Measurements from ENCODE around the gene ERV3-1.
A peak's percentile ranks its signal among the peaks of the same experiment; 100 is the strongest.
"Not testable (repeated sequence)": the region's sequence is repeated elsewhere in the genome, so short reads cannot be mapped to it uniquely, and the experiment has no call there.

Gene ERV3-1

DNA sequence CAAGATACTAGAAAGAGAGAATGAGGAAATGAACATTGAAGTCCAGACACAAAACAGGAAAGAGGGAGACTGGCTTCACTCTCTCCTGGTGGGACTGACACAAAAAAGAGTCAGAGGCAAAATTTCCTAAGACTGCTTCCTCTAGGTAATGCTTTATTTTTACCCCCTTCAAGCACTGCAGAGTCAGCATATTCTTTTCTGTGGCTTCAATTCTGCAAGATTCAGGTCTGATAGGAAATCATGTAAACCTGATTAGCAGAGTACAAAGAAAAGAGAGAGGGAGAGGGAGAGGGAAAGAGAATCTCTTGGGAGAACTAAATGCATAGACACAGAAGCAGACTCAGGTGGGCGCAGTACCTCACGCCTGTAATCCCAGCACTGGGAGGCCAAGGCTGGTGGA lies 2.9 kb upstream of the ERV3-1 start:
- DNase-seq (ENCODE audit: low read depth); H3K4me3 ChIP-seq (ENCODE audit: low read length): not testable (repeated sequence)

DNA sequence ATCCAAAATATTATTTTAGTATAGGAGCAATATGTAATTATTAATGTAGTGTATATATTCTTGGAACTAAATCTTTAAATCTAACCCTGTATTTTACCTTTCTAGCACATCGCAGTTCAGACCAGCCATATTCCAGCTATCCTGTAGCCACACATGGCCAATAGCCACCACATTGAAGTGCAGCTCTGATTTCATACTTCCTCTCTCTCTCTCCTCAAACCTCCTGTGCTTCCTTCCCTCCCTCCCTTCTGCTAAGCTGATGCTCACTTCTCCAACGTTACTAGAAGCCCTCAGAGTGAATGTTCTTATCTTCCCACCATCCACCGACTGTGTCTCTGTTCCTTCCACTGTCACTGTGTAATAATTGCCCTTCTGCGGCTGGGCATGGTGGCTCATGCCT lies 549 bp upstream of the ERV3-1 start:
- not testable (repeated sequence) for DNase-seq (ENCODE audit: low read depth); H3K4me3 ChIP-seq (ENCODE audit: low read length)

DNA sequence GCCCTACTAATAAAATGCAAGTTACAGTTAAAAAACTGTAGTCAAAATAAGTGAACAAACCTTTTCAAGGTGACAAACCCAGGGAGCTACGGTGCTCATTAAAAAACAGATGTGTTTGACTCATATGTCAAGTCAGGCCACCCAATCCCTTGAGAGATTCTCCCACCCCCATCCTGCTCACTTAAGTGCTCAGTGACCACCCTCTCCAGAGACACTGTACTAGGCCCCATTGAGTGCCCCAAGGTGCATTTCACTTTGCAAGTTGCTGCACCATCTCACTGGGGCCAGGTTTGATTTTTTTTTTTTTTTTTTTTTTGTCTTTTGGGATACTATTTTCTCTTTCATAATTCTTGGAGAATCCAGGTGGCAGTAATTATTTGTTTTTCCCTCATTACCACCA lies 1.9 kb downstream of the ERV3-1 start:
- DNase-seq (ENCODE audit: low read depth): no peak
- TF ChIP-seq, protein P1, sequence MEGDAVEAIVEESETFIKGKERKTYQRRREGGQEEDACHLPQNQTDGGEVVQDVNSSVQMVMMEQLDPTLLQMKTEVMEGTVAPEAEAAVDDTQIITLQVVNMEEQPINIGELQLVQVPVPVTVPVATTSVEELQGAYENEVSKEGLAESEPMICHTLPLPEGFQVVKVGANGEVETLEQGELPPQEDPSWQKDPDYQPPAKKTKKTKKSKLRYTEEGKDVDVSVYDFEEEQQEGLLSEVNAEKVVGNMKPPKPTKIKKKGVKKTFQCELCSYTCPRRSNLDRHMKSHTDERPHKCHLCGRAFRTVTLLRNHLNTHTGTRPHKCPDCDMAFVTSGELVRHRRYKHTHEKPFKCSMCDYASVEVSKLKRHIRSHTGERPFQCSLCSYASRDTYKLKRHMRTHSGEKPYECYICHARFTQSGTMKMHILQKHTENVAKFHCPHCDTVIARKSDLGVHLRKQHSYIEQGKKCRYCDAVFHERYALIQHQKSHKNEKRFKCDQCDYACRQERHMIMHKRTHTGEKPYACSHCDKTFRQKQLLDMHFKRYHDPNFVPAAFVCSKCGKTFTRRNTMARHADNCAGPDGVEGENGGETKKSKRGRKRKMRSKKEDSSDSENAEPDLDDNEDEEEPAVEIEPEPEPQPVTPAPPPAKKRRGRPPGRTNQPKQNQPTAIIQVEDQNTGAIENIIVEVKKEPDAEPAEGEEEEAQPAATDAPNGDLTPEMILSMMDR (IDR thresholded peaks at IDR 0.05; ENCODE audit: insufficient read depth, low read depth, low read length, missing control alignments): no peak
- H3K4me3 ChIP-seq (ENCODE audit: low read length): peak overlapping the region; percentile 87

DNA sequence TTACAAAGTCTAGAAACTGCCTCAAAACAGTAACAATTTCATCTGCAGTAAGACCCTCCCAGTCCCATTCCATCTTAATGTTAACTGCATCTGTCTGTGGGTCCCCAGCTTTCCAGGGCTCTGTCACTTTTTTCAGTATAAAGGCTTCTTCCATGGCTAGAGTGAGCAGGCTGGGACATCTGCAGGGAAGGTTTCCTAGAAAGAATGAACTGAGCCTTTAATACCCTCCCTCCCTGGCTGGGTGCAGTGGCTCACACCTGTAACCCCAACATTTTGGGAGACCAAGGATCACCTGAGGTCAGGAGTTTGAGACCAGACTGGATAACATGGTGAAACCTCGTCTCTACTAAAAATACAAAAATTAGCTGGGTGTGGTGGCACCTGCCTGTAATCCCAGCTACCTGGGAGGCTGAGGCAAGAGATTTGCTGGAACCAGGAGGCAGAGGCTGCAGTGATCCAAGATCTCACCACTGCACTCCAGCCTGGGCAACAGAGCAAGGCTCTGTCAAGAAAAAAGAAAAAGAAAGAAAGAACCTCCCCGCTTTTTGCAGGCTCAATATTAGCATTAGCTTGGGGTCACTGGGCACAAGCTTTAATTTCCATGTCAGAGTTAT lies 3.4 kb downstream of the ERV3-1 start:
- TF ChIP-seq, protein P1 (IDR thresholded peaks at IDR 0.05; ENCODE audit: insufficient read depth, low read depth, low read length, missing control alignments): no peak
- DNase-seq (ENCODE audit: low read depth): no peak
- no peak overlapping the region for H3K4me3 ChIP-seq (ENCODE audit: low read length)

DNA sequence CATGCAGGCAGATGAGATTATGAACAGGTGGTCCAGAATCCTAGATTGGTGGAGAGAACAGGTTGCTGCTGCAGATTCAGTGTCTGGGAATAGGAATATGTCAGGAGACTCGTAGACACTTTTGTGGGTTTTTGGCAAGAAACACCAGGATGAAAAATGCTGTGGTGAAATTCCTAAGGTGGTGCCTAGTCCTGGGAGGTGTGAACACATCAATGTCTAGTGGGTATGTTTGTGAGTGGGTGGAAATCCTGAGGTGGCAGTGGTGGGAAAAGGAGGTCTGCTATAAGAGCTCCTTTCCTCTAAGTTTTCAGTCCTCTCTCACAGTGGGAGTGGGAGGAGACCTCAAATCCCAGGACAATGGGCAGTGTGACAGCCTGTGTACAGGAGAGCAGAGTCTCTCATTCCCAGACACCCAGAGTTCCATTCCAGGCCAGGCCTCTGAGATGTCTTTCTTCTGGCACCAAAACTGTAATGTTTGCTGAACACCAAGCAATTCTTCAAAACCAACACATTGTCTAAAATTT lies 5.1 kb downstream of the ERV3-1 start:
- TF ChIP-seq, protein P1 (IDR thresholded peaks at IDR 0.05; ENCODE audit: insufficient read depth, low read depth, low read length, missing control alignments): no peak
- H3K4me3 ChIP-seq (ENCODE audit: low read length): no peak overlapping the region
- DNase-seq (ENCODE audit: low read depth): no peak

DNA sequence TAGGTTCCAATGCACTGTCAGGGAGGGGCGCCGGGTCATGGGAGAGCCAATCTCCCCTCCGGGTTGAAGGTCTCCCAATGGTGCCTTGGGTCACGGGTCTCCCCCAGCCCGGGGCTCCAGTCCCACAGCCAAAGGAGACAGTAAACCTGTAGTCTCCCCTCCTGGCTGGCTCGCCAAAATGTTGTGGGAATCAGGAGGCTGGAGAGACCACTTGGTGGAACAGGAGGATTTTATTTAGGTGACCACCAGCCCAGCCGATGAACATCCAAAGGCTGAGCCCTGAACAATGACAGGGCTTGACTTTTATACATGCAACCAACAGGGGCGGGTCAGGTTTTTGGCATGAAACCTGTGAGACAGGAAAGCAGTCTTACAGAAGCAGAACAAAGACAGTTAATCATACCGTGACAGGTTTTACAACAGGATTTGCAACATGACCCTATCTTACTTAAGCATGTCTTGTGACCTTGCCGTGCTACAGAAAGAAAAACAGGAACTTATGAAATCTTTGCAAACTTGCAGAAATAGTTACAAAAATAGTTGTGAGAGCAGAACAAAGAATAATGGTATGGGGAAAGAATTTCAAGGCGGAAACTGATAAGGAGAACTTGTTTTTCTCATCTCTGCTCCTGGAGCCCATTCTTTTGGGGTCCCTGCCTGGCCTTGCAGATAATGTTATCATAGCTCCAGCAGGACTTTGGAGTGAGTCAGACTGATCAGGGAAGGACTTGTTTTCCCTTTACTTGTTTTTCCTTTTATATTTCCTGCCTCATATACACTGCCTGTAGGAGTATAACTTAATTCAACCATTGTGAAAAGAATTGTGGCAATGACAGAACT lies 7.1 kb downstream of the ERV3-1 start:
- TF ChIP-seq, protein P1 (IDR thresholded peaks at IDR 0.05; ENCODE audit: insufficient read depth, low read depth, low read length, missing control alignments): no peak
- peak; percentile 94 for DNase-seq (ENCODE audit: low read depth)
- no peak overlapping the region for H3K4me3 ChIP-seq (ENCODE audit: low read length)

DNA sequence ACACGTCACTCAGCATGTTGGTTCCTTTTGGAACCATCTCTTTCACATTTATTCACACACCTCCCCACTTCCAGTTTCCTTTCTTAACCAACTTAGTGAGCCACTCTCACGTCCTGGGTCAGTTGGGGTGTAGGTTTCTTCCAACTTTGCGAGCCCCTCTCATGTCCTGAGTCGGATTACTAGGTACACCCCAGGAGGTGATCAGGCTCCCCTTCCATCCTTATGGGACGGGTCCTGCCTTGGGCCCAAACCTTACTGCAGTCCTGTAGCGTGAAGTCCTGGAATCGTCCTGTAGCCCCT lies 7.7 kb downstream of the ERV3-1 start:
- H3K4me3 ChIP-seq (ENCODE audit: low read length): no peak overlapping the region
- TF ChIP-seq, protein P1 (IDR thresholded peaks at IDR 0.05; ENCODE audit: insufficient read depth, low read depth, low read length, missing control alignments): no peak
- DNase-seq (ENCODE audit: low read depth): no peak

DNA sequence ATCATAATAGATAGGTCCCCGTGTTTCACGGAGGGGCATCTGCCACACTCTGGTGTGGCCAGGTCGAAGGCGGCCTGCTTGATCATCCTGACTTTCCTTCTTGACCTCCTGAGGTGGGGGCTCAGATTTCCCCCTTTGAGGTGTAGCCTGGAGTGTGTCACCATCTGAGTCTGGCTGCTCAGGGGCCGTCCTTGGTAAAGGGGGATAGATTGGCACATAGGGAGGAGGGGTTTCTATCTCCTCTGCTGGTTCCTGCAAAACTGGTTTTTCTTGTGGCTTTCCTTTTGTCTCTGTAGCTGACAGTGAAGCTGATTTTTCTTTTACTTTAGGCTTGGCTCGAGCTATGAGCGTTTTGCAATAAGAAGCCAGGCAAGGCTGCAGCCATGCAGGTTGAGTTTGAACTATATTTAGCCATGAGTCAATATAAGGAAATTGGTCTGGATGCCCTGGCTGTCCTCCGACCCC lies 8.5 kb downstream of the ERV3-1 start:
- DNase-seq (ENCODE audit: low read depth): peak; percentile 92
- TF ChIP-seq, protein P1 (IDR thresholded peaks at IDR 0.05; ENCODE audit: insufficient read depth, low read depth, low read length, missing control alignments): no peak
- H3K4me3 ChIP-seq (ENCODE audit: low read length): no peak overlapping the region
